ENCODE data around the gene CMTM3.
"Not testable (repeated sequence)": the region's sequence is repeated elsewhere in the genome, so short reads cannot be mapped to it uniquely, and the experiment has no call there.

The CMTM3 gene

GRCh38 chr16:66604376-66605176 is at the start of gene CMTM3:
Gene CMTM3 (plus strand): TSS chr16:66604704. CDS start chr16:66604806, 102 bp downstream.
- peak in 3 of 4 experiments; percentile 53 to 68 (median 57) for DNase-seq (ENCODE audit: low read depth in 4 of 4, low spot score in 1 of 4)

GRCh38 chr16:66560107-66560506 is 44.4 kb upstream of the CMTM3 start:
- no peak for DNase-seq (ENCODE audit: low read depth in 4 of 4, low spot score in 1 of 4)

GRCh38 chr16:66561381-66562080 is 43.0 kb upstream of the CMTM3 start:
- DNase-seq (ENCODE audit: low read depth in 4 of 4, low spot score in 1 of 4) = no peak

GRCh38 chr16:66562409-66562808 is 42.1 kb upstream of the CMTM3 start:
- DNase-seq (ENCODE audit: low read depth in 4 of 4, low spot score in 1 of 4) = no peak

GRCh38 chr16:66562986-66563385 is 41.5 kb upstream of the CMTM3 start:
- no peak for DNase-seq (ENCODE audit: low read depth in 4 of 4, low spot score in 1 of 4)

- no peak for DNase-seq (ENCODE audit: low read depth in 4 of 4, low spot score in 1 of 4)
These were observed 40.8 kb upstream of the CMTM3 start for GRCh38 chr16:66563574-66564334.

GRCh38 chr16:66566051-66566901 is 38.2 kb upstream of the CMTM3 start, which contains the start of gene CMTM1:
Gene CMTM1 (plus strand): TSS chr16:66566439. CDS start chr16:66566514, 75 bp downstream.
- no peak for DNase-seq (ENCODE audit: low read depth in 4 of 4, low spot score in 1 of 4)

GRCh38 chr16:66567270-66567669 is 37.2 kb upstream of the CMTM3 start:
- not testable (repeated sequence) for DNase-seq (ENCODE audit: low read depth in 4 of 4, low spot score in 1 of 4)

- no peak for DNase-seq (ENCODE audit: low read depth in 4 of 4, low spot score in 1 of 4)
These were observed 36.1 kb upstream of the CMTM3 start for GRCh38 chr16:66568355-66568754.

GRCh38 chr16:66569131-66569530 is 35.4 kb upstream of the CMTM3 start:
- DNase-seq (ENCODE audit: low read depth in 4 of 4, low spot score in 1 of 4) = no peak

- no peak for DNase-seq (ENCODE audit: low read depth in 4 of 4, low spot score in 1 of 4)
These were observed 34.6 kb upstream of the CMTM3 start for GRCh38 chr16:66569827-66570405.

- DNase-seq (ENCODE audit: low read depth in 4 of 4, low spot score in 1 of 4) = no peak
These were observed 32.1 kb upstream of the CMTM3 start for GRCh38 chr16:66572356-66572755.

- no peak for DNase-seq (ENCODE audit: low read depth in 4 of 4, low spot score in 1 of 4)
These were observed 30.4 kb upstream of the CMTM3 start for GRCh38 chr16:66574081-66574480.

- DNase-seq (ENCODE audit: low read depth in 4 of 4, low spot score in 1 of 4) = no peak
These were observed 30.0 kb upstream of the CMTM3 start for GRCh38 chr16:66574531-66574930.

- DNase-seq (ENCODE audit: low read depth in 4 of 4, low spot score in 1 of 4) = no peak
These were observed 29.4 kb upstream of the CMTM3 start for GRCh38 chr16:66575060-66575459.

GRCh38 chr16:66576296-66576695 is 28.2 kb upstream of the CMTM3 start:
- no peak for DNase-seq (ENCODE audit: low read depth in 4 of 4, low spot score in 1 of 4)

GRCh38 chr16:66578651-66579531 is 25.6 kb upstream of the CMTM3 start, which contains the start of gene CMTM2:
Gene CMTM2 (plus strand): TSS chr16:66579463. CDS start chr16:66579608, 145 bp downstream.
- DNase-seq (ENCODE audit: low read depth in 4 of 4, low spot score in 1 of 4) = no peak

- DNase-seq (ENCODE audit: low read depth in 4 of 4, low spot score in 1 of 4) = no peak
These were observed 23.8 kb upstream of the CMTM3 start for GRCh38 chr16:66580605-66581209.

Measured in stimulated activated CD4-positive, alpha-beta T cell treated with anti-CD3 and anti-CD28 coated beads, Interleukin-1b, Interleukin-23, amount 100 ng/mL, for 24 hours (primary cell).